HCT116 (cell line): Measurements from ENCODE around the gene MYOM1. TPM values are rescaled to one million over a fixed set of nuclear protein-coding genes. Genes with fewer than 3 reads are reported as not detected.

Experiments used
- ATAC-seq: fragments of 200-7000 bp; cut with Tn5 transposase; 2 replicates; pipeline ENCODE4 v1.9.1; 2020; ENCODE audit warnings: mild to moderate bottlenecking, moderate library complexity
- BruUV-seq: library from RNA; stranded (reverse); fragments of 400-500 nt; replicated peaks from 2 replicates; lab custom pipeline; 2021; lab: Mats Ljungman, UMichigan
- CTCF ChIA-PET: fragments of 300-600 bp; sonication (Branson Sonifier 250); formaldehyde crosslinking; loops from one replicate; lab custom pipeline; 2021; ENCODE audit warnings: antibody characterized with exemption; lab: Charles Lee
- POLR2A ChIA-PET: fragments of 300-600, 350-600 bp; sonication (Branson Sonifier 250); formaldehyde crosslinking; loops from one replicate; lab custom pipeline; 2021; ENCODE audit warnings: antibody characterized with exemption; lab: Charles Lee
- RAD21 ChIA-PET, 2 experiments: fragments of 300-600 bp; sonication (Branson Sonifier 250); formaldehyde crosslinking; loops; one replicate each; lab custom pipeline; 2023; ENCODE audit warnings: low total read pairs in 2 of 2; ENCODE audit not compliant: uncharacterized antibody in 2 of 2, unreplicated experiment in 2 of 2, low non-redundant PET in 1 of 2; lab: Charles Lee
- DNase-seq: peaks from one replicate; pipeline ENCODE4 v3.0.0-alpha.2; 2010; ENCODE audit warnings: low read depth, low spot score
- H2AFZ ChIP-seq: fragments of 200-600 bp; shearing (Covaris generic), sonication (generic); 2 replicates; pipeline ENCODE4 v1.6.1; 2017; ENCODE audit warnings: low read depth, mixed run types, mixed read lengths, antibody characterized with exemption, low read length; ENCODE audit not compliant: poor library complexity, severe bottlenecking
- H3K27ac ChIP-seq: 2 replicates; pipeline ENCODE4 v1.5.1; 2012; ENCODE audit warnings: low read depth, low read length
- H3K27me3 ChIP-seq: fragments of 200-600 bp; sonication (generic); 2 replicates; pipeline ENCODE4 v1.6.1; 2016; ENCODE audit warnings: mixed run types, low read length, mixed read lengths; ENCODE audit not compliant: insufficient read depth
- H3K36me3 ChIP-seq, 2 experiments: fragments of 200-500 bp in 1 of 2; fragments of 200-600 bp in 1 of 2; sonication (Bioruptor generic) in 1 of 2; sonication (generic) in 1 of 2; 2 replicates each; pipeline versions ENCODE4 v1.5.1 to v1.6.1; 2014 to 2016; ENCODE audit warnings: low read length in 2 of 2, inconsistent platforms in 1 of 2, mixed read lengths in 1 of 2, mixed run types in 1 of 2; ENCODE audit not compliant: insufficient read depth in 2 of 2, control insufficient read depth in 1 of 2
- H3K4me1 ChIP-seq, 2 experiments: fragments of 200-600 bp in 1 of 2; sonication (generic) in 1 of 2; 2 replicates each; pipeline versions ENCODE4 v1.5.1 to v1.6.1; 2012 to 2017; ENCODE audit warnings: low read length in 2 of 2, inconsistent platforms in 1 of 2, mild to moderate bottlenecking in 1 of 2, mixed read lengths in 1 of 2, mixed run types in 1 of 2, moderate library complexity in 1 of 2; ENCODE audit not compliant: insufficient read depth in 2 of 2, control insufficient read depth in 1 of 2
- H3K4me2 ChIP-seq: fragments of 200-600 bp; sonication (generic); 2 replicates; pipeline ENCODE4 v1.6.1; 2017; ENCODE audit warnings: mixed run types, low read length, mixed read lengths
- H3K4me3 ChIP-seq, 2 experiments: fragments of 200-600 bp in 1 of 2; sonication (generic) in 1 of 2; replicated peaks in 1 of 2; 2 replicates each; pipeline ENCODE4 v1.5.1; 2011 to 2016; ENCODE audit warnings: low read length in 2 of 2, control low read depth in 1 of 2, low read depth in 1 of 2, mild to moderate bottlenecking in 1 of 2, mixed read lengths in 1 of 2, mixed run types in 1 of 2
- H3K79me2 ChIP-seq: fragments of 200-600 bp; sonication (generic); 2 replicates; pipeline ENCODE4 v1.6.1; 2017; ENCODE audit warnings: mild to moderate bottlenecking, mixed run types, low read length, moderate library complexity, mixed read lengths; ENCODE audit not compliant: insufficient read depth
- H3K9ac ChIP-seq: fragments of 200-600 bp; sonication (generic); 2 replicates; pipeline ENCODE4 v1.6.1; 2016; ENCODE audit warnings: low read length, mixed read lengths
- H3K9me2 ChIP-seq: fragments of 200-600 bp; sonication (generic), shearing (Covaris generic); 2 replicates; pipeline ENCODE4 v1.6.1; 2017; ENCODE audit warnings: mixed run types, mild to moderate bottlenecking, moderate library complexity; ENCODE audit not compliant: insufficient read depth
- H3K9me3 ChIP-seq, 2 experiments: fragments of 200-500 bp in 1 of 2; fragments of 200-600 bp in 1 of 2; sonication (Bioruptor generic) in 1 of 2; sonication (generic) in 1 of 2; 2 replicates each; pipeline ENCODE4 v1.6.1; 2014 to 2017; ENCODE audit warnings: low read length in 2 of 2, mixed read lengths in 2 of 2, inconsistent platforms in 1 of 2, low read depth in 1 of 2, mild to moderate bottlenecking in 1 of 2, mixed run types in 1 of 2, moderate library complexity in 1 of 2; ENCODE audit not compliant: control insufficient read depth in 1 of 2, insufficient read depth in 1 of 2
- H4K20me1 ChIP-seq: fragments of 200-600 bp; sonication (generic), shearing (Covaris generic); 2 replicates; pipeline ENCODE4 v1.6.1; 2017; ENCODE audit warnings: mixed run types, mild to moderate bottlenecking, moderate library complexity; ENCODE audit not compliant: insufficient read depth
- CBX3 ChIP-seq: IDR thresholded peaks from 2 replicates; pipeline ENCODE4 v1.6.1; 2012; ENCODE audit warnings: low read depth
- EZH2phosphoT487 ChIP-seq: fragments of 200-600 bp; IDR thresholded peaks from 2 replicates; pipeline ENCODE4 v1.6.1; 2018; ENCODE audit warnings: antibody characterized with exemption, borderline replicate concordance
- FOSL1 ChIP-seq: IDR thresholded peaks from 2 replicates; pipeline ENCODE4 v1.6.1; 2012; ENCODE audit warnings: low read depth
- MAX ChIP-seq: IDR thresholded peaks from 2 replicates; pipeline ENCODE4 v1.6.1; 2012
- POLR2AphosphoS5 ChIP-seq: IDR thresholded peaks from 2 replicates; pipeline ENCODE4 v1.6.1; 2011; ENCODE audit warnings: mild to moderate bottlenecking, low read depth, low read length, moderate library complexity
- SIN3A ChIP-seq: IDR thresholded peaks from 2 replicates; pipeline ENCODE4 v1.6.1; 2012; ENCODE audit warnings: low read depth
- SP1 ChIP-seq: IDR thresholded peaks from 2 replicates; pipeline ENCODE4 v1.6.1; 2012; ENCODE audit warnings: low read depth
- TCF7L2 ChIP-seq: IDR thresholded peaks from 2 replicates; pipeline ENCODE4 v1.7.0; 2011; ENCODE audit warnings: borderline replicate concordance, inconsistent platforms; ENCODE audit not compliant: insufficient read depth, insufficient read length; ENCODE audit errors: extremely low read depth
- YY1 ChIP-seq: IDR thresholded peaks from 2 replicates; pipeline ENCODE4 v1.6.1; 2011; ENCODE audit warnings: low read length, low read depth, moderate library complexity, mild to moderate bottlenecking; ENCODE audit not compliant: insufficient replicate concordance; ENCODE audit errors: extremely low read depth
- ZBTB33 ChIP-seq: IDR thresholded peaks from 2 replicates; pipeline ENCODE4 v1.6.1; 2011; ENCODE audit warnings: mild to moderate bottlenecking, low read length, moderate library complexity; ENCODE audit not compliant: insufficient replicate concordance; ENCODE audit errors: extremely low read depth
- ZNF274 ChIP-seq: fragments of 200-500 bp; sonication (Bioruptor generic); IDR thresholded peaks from 2 replicates; pipeline ENCODE4 v1.6.1; 2014; ENCODE audit warnings: mild to moderate bottlenecking, low read depth, low read length, inconsistent platforms
- intact Hi-C: fragments of 100-400 bp; cut with micrococcal nuclease; formaldehyde crosslinking; loops from 2 replicates; pipeline ENCODE4 v1.10.0; 2022
- total RNA-seq: library from RNA; stranded (reverse); gene quantifications from one replicate; pipeline ENCODE4 v1.2.1, GENCODE V29; 2021; ENCODE audit not compliant: unreplicated experiment

The MYOM1 gene
- total RNA-seq, 1 experiment from 2014 or later, result 0.52 TPM

GRCh38 chr18:3235846-3236245 is 16.1 kb upstream of the MYOM1 start (continued):
- TF ChIP-seq CBX3, result no peak
- TF ChIP-seq SIN3A, result no peak
- TF ChIP-seq TCF7L2, result no peak
- no peak for TF ChIP-seq ZNF274
- TF ChIP-seq YY1, result no peak
- no peak for TF ChIP-seq EZH2phosphoT487

GRCh38 chr18:3234457-3234856 is 14.7 kb upstream of the MYOM1 start:
- POLR2A ChIA-PET, result no interaction called here
- no TSS peak for BruUV-seq
- Histone ChIP-seq H3K9ac (no peak overlapping the region), H3K27me3 (no peaks in the 10 kb centered on the region), H3K9me2 (no peaks in the 10 kb centered on the region), H3K27ac (no peak overlapping the region), H4K20me1 (no peaks in the 10 kb centered on the region), H3K4me1 (peaks cover 2 to 7% of the 10 kb centered on the region in 2 experiments; a peak in 1 of 4 replicates), H2AFZ (no peak overlapping the region), H3K79me2 (no peaks in the 10 kb centered on the region), H3K4me2 (no peak overlapping the region), H3K9me3 (no peaks in the 10 kb centered on the region), H3K4me3 (no peak overlapping the region), H3K36me3 (no peaks in the 10 kb centered on the region)
- no peak for DNase-seq
- intact Hi-C loops, result no loop called here
- RAD21 ChIA-PET, result no interaction called here
- no peak for TF ChIP-seq FOSL1
- no peak for TF ChIP-seq SP1
- no peak for TF ChIP-seq POLR2AphosphoS5
- no peak for TF ChIP-seq ZBTB33
- no peak for TF ChIP-seq MAX
- no peak for TF ChIP-seq EZH2phosphoT487
- CTCF ChIA-PET, result interaction anchor here (1.2 kb wide), 1 partner anchor 249 kb away, joined by 3 read pairs; no protein-coding TSS in a partner anchor
- no peak for ATAC-seq
